Measurements from ENCODE around the gene ATP6V0A1.
"Not testable (repeated sequence)": the region's sequence is repeated elsewhere in the genome, so short reads cannot be mapped to it uniquely, and the experiment has no call there.

Gene ATP6V0A1

DNA sequence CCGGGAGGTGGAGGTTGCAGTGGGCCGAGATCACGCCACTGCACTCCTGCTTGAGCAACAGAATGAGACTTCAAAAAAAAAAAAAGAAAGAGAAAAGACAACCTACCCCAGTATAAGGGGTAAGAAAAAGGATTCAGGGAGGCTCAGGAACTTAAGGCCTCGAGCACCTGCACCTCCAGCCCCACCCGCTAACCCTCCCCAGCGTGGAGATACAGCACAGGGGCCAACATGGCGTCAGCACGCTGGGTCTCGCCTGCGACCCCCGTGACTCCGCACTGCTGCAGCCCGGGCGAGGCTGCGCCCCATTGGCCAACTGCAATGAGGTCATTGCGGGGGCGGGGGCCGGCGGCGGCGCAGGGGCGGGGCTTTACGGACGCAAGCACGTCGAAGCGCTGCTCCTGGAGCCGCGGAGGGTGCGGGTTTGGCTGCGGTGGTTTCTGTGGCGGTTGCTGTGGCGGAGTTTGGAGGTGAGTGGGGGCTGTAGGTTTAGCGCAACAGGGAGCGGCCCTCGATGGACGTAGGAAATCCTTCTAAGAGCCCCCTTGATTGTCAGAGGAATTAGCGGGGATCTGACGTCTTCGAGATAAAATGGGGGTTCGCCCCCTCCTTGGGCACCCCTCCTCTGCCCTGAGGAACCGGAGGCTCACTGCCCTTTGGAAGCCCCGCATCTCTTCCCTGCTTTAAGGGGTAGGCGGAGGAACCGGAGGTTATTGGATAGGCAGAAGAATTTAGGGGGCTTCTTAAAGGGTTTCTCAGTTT is at the start of gene ATP6V0A1:
TSS of gene ATP6V0A1 (plus strand) at position 382 of the 759 bp plus-strand sequence. CDS start 2,017 bp downstream, outside the sequence.
- peak; percentile 94 for DNase-seq

- no peak for DNase-seq
These were observed 49.0 kb upstream of the ATP6V0A1 start for GRCh38 chr17:42409523-42410318.

DNA sequence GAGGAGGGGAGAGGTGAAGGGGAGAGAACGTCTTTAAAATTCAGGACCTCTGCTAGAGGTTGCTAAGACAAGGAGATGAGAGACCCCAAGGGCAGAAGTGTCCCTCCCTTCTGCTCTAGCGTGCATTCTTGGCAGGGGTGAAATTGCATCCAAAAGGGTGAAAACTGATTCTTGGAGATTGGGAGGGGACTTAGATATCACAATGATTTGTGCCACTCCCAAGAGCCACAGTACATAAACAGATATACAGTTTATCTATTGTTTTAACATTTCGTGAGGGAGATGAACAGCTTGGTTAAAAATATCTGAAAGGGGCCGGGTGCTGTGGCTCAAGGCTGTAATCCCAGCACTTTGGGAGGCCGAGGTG is 48.4 kb upstream of the ATP6V0A1 start:
- no peak for DNase-seq

DNA sequence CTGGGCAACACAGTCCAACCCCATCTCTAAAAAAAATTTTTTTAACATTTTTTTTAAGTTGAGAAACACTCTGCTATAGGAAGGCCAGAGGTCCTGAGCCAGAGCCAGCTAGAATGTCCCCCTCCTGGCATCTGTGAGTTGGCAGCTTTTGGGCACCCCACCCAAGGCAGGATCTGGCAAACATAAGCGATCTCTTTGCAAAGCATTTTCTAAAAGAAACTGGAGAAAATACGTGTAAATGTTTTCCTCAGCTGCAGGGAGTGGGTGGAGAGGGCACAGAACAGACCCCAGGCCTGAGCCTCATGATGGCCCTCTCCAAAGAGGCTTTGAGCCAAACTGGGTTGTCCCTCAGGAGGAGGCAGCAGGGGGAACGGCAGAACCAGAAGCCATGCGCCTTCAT is 47.3 kb upstream of the ATP6V0A1 start:
- DNase-seq, result no peak

DNA sequence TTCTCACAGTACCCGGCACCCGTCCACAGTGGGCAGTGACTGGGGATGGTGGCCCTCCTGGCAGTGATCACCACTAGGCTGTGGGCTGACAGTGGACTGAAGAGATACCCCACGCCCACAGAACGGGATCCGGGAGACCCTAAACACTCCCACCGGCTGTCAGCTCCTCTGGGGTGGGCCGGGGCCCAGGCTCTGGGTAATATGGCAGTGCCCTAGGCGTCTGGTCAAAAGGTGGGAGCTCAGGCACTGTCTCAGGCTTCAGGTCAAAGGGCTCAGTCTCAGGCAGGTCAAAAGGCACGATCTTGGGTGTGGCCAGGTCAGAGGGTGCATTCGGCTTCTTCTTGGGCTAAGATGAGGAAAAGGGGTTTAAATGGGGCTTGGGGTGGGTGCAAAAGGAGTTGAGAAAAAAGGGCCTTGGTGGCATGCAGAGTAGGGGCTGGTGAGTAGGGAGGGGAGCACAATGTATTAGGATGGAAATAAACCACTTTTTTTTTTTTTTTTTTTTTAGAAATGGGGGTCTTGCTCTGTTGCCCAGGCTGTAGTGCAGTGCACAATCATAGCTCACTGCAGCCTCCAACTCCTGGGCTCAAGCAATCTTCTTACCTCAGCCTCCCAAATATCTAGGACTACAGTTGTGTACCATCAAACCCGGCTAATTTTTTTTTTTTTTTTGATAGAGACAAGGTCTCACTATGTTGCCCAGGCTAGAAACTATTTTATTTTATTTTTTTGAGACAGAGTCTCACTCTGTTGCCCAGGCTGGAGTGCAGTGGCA is 46.6 kb upstream of the ATP6V0A1 start:
- no peak for DNase-seq

DNA sequence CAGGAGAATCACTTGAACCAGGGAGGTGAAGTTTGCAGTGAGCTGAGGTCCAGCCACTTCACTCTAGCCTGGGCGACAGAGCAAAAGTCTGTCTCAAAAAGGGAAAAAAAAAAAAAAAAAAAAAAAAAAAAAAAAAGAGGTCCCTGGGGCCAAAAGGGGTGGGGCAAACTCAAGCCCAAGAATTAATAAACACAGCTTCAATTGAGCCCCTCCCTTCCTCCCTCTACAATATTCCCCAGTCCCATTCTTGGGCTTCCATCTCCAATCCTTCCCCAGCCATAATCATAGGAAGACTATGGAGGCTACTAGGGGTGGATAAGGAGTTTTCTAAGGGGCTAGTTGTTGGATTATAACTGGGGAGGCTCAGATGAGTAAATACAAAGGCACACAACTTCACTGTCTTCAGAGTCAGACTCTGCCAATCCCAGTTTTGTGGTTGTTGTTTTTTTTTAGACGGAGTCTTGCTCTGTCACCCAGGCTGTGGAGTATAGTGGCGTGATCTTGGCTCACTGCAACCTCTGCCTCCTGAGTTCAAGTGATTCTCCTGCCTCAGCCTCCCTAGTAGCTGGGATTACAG is 45.1 kb upstream of the ATP6V0A1 start:
- no peak for DNase-seq

GRCh38 chr17:42414704-42415409 is 43.8 kb upstream of the ATP6V0A1 start:
- no peak for DNase-seq

GRCh38 chr17:42417981-42418380 is 40.7 kb upstream of the ATP6V0A1 start:
- DNase-seq, result not testable (repeated sequence)

DNA sequence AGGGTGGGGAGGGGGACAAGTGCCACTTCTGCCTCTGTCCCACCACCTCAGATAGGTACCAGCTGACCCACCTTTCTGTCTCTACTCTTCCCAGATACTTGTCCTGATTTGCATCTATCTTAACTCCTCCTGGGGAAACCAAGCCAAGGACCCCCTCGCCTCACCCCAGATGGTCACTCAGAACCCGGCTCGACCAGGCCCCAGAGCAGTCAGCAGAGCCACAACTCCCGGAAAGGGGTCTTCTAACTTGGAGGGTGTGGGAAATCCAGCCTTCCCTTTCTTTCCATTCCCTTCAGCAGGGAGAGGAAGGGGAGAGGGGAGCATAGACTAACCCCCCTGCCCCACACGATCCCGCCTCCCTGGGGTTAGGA is 37.6 kb upstream of the ATP6V0A1 start:
- no peak for DNase-seq

DNA sequence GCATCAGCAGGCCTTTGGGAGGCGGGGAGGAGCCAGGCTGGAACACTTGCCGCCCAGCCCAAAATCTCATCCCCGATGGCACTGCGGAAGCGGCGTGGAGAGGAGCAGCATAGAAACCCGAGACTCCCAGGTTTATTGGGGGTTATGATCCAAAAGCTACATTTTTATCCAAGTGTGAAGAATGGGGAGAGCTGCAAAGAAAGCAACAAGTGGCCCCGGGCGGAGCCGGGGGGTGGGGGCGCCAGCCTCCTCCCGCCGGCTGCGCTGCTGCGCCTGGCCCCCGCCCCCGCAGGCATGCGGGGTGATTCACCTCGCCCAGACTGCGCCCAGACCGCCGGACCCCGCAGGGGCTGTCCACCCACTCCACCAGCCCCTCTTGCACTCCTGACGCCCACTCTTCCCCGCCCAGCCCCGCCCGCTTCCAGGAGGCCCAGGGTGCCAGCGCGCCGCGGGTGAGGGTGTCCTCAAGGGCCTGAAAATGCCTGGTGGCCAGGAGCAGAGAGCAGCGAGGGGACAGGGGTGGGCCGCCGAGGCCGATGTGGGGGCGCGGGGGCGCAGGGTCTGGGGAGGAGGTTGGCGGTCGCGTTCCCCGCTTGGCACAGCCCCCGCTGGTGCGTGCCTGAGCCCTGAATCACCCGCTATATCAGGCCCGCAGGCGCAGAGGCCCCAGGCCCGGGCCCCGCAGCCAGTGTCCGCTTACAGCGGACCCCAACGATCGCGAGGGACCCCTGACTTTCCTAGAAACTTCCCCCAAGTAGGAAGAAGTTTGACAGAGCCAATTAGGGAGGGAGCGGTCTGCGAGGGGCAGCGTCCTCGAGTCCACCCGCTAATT is 37.0 kb upstream of the ATP6V0A1 start:
- DNase-seq, result no peak

DNA sequence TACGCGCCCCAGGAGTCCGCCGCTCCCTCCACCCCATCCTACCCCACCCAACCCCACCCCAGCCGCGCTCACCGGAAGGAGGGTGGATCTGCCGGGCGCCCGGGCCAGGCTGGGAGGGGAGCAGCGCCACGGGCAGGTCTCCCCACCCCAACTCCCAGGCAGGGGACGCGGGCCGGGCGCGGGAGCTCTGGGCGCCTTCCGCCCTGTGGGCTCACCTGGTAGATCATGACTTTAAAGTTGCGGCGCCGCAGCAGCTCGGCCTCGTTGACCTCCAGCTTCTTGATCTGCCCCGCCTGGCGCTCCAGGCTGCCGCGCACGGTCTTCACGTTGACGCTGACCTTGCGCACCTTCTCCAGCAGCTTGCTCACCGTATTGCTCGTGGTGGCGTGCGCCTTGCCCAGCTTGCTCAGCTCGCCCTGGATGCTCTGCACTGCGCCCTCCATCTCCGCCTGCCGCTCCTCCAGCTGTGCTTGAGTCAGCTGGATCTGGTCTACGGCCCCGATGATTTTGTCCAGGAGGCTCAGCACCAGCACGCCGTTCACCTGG is 36.2 kb upstream of the ATP6V0A1 start:
- peak; percentile 25 for DNase-seq

DNA sequence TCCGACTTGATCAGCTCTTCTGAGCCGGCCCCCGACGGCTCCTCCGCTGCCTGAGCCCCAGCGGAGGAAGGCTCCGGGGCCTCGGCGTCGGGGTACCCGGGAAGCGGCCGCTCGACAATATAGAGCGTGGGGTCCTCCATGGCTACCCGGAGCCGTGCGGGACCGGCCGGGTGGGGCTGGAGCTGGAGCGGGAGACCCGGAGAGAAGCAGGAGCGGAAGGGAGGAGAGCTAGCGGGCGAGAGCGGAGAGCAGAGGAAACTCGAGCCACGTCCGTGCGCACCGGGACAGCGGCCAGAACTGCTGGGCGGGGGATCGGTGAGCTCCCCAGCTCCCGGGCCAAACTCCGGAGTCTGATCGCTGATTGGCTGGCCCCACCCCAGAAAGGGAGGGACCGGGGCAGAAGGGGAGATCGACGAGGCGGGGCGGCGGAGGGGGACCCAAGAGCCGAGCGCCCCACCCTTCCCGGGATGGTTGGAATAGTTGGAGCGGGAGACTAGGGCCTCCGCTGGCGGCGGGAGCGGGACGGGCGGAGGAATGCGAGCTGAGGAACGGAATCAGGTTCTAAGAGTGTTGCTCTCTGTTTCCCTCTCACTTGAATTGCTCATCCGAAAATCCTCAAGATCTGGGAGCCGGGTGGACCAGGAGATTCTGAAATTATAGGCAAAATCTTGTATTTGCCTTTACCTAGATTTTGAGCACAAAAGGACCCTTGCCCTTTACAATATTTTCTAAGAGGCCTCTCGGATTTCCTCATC is 35.5 kb upstream of the ATP6V0A1 start, which contains the start of gene CAVIN1:
TSS of gene CAVIN1 (minus strand) at position 299 of the 755 bp plus-strand sequence. CDS start at position 140, 159 bp downstream.
- no peak for DNase-seq

- no peak for DNase-seq
These were observed 34.9 kb upstream of the ATP6V0A1 start for GRCh38 chr17:42423766-42424165.

DNA sequence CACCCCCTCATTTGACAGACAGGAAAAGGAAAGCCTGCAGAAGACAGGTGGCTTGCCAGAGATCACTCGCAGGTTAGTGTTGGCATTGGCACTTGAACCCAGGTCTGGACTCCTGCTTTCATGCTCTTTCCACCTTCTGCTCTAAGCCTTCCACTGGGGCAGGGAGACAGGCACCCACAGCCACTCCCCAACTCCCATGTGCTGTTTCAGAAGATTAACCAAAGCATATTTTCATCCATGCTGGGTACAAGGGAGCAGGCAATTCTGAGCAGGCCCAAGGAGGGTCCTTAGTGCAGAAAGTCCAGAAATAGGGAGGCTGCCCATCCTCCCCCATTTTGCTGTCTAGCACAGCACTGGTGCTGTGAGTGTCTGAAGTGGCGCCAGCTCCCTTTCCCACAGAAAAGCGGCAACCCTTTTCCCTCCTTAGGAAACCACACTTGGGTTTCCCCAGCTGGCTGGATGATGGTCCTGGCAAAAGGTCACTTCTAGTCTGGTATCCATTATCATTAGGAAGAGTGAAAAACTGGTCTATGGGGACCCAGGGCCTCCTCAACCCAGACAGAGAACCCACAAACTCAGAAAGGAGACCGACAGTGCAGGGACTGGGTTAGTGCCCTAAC is 33.6 kb upstream of the ATP6V0A1 start:
- no peak for DNase-seq

DNA sequence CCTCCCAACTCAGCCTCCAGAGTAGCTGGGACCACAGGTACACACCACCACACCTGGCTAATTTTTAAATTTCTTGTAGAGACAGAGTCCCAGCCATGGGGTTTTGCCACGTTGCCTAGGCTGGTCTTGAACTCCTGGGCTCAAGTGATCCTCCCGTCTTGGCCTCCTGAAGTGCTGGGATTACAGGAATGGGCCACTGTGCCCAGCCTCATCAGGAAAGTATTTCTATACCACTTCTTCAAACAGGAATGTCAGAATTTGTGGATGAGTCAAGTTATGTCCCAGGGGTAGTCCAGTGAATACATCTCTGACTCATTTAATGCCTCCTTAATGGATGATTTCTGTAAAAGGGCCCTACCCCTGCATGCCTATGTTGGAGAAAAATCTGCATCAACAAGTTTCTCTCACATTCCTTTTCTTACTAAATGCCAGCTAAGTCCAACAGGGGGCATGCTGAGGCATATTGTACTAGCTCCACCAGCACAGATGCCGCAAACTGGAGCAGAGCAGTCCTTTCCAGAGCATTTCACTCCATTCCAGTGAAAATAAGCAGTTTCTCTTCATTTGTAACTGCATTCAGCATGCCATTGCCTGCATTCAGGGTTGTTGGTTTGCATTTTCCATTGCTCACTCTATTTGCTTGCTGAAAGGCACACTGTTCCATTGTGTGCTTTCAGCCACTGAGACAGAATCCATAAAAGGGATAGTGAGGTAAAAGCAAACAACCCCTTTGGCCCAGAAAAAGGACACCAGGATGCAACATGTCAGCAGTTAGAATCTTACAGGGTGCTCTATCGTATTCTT is 30.3 kb upstream of the ATP6V0A1 start:
- peak; percentile 53 for DNase-seq

DNA sequence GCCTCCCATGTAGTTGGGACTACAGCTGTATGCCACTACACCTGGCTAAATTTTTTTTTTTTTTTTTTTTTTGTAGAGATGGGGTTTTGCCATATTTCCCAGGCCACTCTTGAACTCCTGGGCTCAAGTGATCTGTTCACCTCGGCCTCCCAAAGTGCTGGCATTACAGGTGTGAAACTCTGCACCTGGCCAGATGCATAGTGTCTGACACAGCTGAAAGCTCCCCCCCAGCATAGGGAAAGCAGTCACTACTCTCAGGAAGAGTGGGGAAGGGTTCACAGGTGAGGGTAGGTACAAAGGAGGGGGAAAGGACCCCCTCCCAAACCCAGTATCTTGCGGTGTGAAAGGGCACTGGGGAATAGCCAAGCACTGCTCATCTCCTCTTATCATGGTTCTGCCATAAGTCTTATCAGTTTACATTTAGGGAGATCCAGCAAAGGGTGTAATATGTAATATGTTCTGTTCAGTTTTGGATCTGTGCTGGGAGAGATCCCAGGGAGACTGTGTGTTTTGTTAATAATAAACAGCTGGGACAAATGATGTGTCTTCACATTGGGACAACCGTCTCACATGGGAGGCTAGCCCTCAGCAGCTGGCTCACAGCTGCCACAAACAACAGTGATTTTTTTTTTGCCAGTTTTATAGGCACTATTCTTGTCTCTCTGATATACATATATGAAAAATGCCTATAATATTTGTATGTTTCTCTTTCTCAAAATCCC is 28.8 kb upstream of the ATP6V0A1 start:
- no peak for DNase-seq

GRCh38 chr17:42431758-42432161 is 26.9 kb upstream of the ATP6V0A1 start:
- no peak for DNase-seq

GRCh38 chr17:42436391-42436790 is 22.3 kb upstream of the ATP6V0A1 start:
- no peak for DNase-seq

Data from NCI-H146 (cell line).